Ammon's horn (tissue), 1 donor: Measurements from ENCODE around the gene DTD1.
A peak's percentile ranks its signal among the peaks of the same experiment; 100 is the strongest.

Source experiments
- DNase-seq: peaks from one replicate; pipeline ENCODE4 v3.0.0-alpha.2; 2016; ENCODE audit warnings: low spot score

DTD1 gene, protein sequence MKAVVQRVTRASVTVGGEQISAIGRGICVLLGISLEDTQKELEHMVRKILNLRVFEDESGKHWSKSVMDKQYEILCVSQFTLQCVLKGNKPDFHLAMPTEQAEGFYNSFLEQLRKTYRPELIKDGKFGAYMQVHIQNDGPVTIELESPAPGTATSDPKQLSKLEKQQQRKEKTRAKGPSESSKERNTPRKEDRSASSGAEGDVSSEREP

DNA sequence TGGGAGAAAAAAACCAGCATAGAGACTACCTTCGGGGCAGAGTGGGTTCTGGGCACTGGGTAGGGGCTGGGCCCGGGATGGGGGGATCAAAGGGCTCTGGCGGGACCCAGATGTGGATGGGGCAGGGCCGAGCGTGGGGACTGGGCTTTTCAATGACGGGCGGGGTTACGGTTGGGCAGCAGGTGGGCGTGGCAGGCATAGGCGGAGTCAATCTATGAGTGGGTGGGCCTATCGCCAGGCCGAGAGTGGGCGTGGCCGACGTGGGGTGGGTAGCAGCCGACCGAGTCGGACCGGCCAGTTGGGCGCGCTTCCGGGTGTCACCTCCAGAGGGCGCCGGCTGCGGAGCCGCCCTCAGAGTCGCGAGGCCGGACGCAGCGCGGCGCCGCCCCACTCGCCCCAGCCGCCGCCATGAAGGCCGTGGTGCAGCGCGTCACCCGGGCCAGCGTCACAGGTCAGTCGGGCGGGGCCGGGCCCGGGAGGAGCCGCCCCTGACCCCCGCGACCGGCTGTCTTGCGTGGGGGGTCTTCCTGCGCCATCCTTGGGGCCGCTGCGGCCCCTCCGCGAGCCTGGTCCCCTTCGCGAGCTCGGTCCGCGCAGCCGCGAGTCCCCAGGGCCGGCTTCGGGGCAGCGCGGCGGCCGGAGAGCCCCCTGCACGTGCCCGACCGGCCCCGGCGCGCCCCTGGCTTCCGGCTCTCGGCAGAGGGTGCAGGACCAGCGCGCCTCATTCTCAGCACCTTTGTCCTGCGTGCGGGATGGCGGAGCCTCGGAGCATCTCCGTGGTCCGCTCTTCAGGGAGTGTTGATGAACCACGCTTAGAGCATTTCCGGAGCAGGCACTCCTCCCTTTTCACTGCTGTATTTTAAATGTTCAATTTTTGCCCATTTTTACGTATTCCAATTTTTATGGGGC lies at the start of gene DTD1:
Gene DTD1 (plus strand): TSS at position 390 of the 909 bp plus-strand sequence. CDS start 19 bp downstream, at position 409.
- peak; percentile 97 for DNase-seq

DNA sequence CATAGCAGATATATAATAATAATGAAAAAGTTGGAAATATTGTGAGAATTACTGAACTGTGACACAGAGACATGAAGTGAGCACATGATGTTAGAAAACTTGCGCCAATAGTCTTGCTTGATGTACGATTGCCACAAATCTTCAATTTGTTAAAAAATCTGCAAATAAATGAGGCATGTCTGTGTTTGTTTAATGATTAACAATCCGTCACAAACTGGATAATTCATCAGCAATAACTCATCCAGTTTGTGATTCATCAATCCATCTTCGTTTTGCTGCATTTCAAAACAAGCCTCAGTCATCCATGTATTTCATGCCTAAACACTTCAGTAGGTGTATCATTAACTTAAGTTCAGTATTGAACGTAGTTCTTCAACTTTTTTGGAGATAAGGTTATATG lies 46.1 kb upstream of the DTD1 start:
- no peak for DNase-seq

DNA sequence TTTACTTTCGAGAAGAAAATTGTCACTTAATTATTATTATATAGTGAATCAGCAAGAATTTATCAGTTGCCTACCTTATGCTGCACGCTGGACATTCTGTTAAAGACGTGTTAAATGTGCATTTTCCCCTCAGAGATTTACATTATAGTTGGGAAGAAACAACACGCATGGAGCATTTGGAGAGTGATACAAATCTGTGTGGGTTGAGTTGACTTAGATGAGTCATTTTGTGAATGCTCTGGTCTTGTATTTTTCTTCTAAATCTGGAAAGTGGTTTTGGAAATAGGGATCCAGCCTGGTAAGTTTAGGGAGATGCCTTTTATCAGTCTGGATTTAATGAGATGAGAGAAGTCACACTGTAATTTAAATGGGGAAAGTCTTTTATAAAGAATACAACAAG lies 44.6 kb upstream of the DTD1 start:
- no peak for DNase-seq

DNA sequence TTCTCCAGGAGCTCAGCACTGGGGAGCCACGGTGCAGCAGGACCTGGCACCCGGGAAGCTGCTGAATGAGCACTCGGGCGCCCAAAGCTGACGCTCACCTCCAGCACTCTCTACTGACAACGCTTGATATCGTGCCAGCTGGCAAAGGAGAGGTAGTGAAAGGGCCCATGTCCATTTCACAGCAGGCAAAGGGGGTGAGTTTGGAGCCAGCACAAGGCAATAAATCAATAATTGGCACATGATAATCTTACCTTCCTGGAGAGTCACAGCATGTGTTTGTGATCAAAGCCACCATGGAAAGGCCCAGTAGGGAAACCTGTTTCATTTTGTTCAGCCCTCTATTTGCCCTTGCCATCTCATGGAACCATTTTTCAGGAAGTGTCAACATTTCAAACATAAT lies 43.9 kb upstream of the DTD1 start:
- DNase-seq = no peak

DNA sequence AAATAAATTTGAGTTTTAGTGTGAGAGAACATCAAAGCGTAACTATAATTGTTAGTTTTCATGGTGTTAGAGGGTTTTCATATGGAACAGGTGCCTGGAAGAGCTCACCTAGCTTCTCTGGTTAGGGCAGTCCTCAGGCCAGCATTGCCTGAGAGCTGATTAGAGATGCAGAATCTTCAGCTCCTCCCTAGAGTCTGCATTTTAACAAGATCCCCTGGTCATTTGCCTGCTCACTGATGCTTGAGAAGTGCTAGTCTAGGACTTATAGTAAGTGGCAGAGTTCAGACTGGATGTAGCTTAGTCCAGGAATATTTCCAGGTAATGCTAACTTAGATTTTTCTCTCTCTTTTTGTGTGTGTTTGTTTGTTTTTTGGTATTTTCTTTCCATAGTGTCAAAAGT lies 42.3 kb upstream of the DTD1 start:
- DNase-seq = no peak

DNA sequence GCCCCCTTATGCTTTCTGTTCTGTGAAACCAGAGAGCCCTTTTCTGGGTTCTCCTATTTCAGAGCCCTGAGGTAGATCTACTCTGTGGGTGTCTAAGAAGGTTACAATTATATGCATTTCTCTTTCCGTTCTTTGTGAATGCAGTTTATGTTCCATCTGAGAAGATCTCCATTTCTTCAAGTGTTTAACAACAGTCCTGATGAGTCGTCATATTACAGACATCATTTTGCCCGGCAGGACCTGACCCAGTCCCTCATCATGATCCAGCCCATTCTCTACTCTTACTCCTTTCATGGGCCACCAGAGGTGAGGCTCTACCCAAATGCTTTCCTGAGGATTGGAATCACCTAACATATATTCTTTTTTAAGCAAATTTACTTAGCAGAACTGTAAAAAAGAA lies 39.4 kb upstream of the DTD1 start:
- no peak for DNase-seq

DNA sequence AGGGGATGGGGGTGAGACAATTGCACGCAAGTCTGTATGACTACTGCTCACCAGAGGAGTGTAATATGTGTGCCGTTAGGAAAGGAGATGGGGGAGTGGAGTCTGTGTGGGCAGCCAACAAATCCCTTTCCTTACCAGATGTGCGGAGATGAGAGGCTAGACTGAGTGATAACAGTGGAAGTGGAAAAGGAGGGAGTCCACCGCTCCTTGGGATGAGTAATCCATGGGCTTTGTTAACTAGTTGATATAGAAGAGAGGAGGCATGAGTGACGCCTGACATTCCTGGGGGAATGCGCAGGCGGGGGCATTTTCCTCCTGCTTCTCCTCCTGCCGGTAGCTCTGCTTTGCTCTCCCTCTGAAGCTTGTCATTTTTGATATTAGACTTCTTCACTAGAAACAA lies 34.1 kb upstream of the DTD1 start:
- DNase-seq = no peak

DNA sequence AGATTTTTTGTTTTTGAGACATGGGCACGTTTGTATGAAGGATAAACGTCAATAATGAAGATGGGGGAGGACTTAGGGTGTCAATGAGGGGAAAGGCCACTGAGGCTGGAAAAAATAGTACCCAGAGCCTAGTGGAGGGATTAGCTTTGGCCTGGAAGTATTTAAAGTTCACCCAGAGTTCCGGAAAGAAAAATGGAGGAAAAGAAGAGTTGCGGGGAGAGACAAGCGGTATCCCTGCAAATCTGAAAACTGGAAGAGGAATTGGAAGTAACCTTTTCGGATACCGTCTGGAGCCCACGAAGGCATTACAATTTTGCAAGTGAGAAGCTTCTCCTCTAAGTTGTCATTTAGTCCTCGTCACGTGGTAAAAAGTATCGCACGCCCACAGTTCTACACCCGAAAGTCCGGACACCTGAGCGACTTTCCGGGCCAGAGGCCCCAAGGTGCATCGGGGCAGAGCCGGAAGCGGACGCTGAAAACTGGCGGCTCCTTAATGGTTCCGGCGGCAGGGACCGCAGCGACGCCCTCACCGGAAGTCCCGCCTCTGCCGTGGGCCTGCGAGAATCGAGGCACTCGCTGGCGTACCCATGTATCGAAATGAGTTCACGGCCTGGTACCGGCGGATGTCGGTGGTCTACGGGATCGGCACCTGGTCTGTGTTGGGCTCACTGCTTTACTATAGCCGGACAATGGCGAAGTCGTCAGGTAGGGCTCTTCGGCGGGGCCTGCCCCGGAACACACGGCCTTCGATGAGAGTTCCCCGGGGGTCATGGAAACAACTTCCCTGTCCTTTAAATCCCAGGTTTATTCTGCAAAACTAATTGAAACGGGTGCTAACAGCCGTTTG lies 20.7 kb upstream of the DTD1 start, which contains the start of gene SMIM26:
Gene SMIM26 (plus strand): TSS at position 541 of the 847 bp plus-strand sequence. CDS start 47 bp downstream, at position 588.
- DNase-seq = peak; percentile 93

DNA sequence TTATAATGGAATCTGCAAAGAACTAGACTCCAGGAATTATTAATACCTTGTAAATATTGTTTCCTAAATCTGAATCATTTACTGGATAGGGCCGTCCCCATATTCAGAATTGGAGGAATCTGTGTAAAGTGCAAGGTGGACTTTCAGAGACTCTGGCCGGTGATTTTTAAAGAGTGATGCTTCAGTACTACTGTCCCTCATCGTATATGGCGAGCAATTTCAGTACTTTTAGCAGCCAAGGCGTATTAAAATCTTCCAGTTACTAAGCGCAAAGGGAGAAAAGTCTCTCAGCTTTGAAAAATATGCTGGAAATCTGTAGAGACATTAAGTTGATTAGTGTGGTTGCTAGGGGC lies 20.1 kb upstream of the DTD1 start:
- no peak for DNase-seq

DNA sequence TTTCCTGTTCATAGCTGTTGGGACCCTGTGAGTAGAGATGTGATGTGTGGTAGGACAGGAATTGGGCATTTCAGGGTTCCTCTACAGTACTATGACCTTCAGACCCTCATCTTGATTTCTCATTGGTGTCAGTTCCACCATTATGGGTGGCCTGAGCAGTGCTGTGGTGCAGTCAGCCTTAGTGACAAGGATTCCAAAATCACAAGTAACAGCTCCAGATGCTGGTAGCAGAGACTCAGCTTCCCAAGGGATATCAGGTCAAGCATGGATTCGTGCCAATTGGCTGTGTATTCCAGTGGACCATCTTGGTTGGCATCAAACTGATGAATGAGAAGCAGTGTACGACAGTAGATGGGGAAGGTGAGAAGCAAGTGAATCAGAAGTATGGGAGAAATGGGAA lies 16.8 kb upstream of the DTD1 start:
- no peak for DNase-seq

DNA sequence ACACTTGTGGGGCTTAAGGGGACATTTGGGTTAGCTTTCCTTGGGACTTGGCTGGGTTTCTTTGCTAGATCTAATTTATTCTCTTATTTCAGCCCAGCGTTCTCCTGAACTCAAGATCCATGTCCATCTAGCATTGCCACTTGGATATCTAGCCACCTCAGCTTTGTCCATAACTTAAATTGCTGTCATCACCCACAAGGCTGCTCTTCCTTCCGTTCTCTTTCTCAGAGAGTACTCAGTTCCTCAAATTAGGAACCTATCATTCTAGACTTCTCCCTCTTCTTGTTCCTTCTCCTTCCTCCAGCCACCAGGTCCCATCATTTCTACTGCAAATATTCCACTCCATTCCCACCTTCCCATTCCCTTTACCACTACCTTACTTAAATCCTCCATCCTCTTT lies 16.3 kb upstream of the DTD1 start:
- DNase-seq = peak; percentile 36

DNA sequence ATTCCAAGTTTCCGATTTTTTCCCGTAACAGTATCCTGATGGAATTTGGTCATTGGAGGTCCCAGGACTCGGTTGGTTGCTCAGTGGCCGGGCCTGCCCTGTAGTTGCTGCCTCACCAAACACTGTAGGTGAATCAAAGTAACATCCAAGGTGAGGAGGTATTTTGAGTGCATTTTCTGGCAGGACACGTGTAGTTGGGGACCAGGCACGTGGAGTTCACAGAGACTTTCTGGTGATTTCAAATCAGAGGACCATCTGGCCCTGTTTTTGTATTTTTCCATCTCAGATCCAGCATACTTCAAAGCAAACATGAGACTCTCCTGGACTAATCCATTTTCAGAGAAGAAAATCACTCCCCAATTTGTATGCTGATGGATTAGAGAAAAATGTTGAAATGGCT lies 9.9 kb upstream of the DTD1 start:
- no peak for DNase-seq

DNA sequence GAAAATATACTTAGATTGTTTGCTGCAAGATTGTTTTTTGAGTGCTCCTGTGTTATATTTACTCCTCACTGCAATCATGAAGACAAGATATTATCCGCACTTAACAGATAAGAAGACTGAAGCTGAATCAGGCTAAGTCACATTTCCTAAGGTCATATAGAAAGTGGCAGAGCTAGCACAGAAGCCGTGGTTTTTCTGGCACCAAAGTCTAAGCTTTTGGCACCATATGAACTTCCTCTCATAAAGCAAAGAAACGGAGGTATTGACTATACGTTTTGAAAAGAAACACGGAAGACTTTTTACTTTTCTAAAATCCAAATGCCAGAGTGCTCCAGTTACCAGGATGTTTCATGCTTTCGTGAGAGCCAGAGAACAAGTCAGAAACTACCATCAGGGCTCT lies 9.3 kb upstream of the DTD1 start:
- no peak for DNase-seq

DNA sequence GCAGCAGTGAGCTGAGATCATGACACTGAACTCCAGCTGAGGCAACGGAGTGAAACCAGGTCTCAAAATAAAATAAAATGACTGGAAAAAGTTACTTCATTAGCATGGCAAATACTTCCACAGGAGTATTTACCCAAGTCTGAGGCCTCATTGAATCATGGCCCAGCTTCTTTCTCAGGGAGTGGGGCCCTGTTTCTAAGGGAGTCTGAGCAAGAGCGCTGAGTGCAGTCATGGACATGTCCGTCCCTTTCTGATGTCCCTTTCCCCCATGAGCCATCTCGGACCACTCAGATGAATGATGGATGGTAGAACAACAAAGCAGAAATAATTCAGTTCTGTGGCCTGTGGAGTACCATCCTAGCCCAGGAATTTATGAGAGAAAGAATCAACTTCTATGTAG lies 7.8 kb upstream of the DTD1 start:
- DNase-seq = no peak

DNA sequence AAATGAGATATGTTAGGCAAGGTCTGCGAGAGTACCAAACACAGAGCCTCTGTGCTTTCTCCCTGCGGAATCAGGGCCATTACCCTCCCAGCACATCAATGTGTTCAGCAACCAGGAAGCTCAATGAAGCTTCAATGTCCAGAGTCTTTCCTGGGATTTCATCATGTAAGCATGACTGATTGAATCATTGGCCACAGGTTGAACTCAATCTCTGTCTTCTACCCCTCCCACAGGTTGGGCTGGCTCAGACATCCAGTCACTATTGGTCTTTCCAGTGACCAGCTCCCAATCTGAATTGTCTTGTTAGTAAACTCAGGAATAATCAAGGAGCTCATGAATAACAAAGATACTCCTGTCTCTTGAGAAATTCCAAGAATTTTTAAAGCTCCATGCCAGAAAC lies 2.7 kb upstream of the DTD1 start:
- DNase-seq = no peak

DNA sequence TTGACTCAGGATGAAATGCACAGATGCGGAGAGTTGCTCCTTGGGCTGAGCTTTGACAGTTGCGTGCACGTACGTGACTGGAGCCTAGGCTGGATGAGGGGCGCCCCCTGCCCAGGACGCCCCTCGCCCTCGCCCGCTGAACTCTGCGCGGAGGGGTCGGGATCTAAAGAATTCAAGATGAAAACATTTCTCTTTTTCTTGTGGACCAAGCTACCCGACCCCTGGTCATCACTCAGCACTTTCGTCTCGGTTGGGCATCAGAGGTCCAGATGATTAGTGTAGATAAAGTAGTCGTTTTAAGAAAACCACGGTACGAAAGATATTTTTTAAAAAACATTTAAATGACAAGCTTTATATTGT lies 700 bp downstream of the DTD1 start:
- no peak for DNase-seq

DNA sequence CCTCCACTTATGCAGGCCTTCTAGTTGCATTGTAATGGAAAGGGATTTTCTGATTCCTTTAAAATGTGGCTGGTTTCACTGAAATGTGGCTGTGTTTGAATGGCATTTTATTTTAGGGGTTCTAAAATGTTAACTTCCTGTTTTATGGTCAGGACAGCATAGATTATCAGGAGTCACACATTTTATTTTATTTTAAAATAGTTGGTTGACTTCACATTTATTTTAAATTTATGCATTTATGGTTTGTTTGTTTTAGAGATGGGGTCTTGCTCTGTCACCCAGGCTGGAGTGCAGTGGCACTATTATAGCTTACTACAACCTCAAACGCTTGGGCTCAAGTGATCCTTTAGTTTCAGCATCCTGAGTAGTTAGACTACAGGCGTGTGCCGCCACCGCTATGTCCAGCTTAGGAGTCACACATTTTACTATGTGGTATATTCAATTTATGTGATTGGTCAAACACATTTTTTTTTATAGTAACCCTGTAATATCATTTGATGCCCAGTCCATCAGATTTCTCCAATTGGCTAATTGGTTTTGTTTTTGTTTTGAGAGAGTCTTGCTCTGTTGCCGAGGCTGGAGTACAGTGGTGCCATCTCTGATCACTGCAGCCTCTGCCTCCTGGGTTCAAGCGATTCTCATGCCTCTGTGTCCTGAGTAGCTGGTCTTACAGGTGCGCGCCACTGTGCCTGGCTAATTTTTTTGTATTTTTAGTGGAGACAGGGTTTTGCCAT lies 2.3 kb downstream of the DTD1 start:
- DNase-seq = no peak

DNA sequence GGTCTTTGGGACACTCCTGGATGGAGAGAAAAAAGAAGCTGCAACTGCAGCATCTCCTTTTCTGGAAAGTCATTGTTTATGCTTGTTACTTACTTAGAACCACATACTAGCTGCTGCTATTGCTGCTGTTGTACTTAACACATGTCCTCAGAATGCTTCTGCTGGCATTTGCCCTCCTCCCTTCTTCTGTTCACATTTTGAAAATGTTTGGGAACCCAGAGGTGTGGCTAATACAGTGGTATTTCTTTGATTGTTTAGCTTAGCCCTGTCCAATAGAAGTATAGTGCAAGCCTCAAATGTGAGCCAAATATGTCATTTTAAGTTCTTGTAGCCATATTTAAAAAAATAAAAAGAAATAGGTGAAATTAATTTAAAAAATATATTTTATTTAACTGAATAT lies 8.4 kb downstream of the DTD1 start:
- no peak for DNase-seq

DNA sequence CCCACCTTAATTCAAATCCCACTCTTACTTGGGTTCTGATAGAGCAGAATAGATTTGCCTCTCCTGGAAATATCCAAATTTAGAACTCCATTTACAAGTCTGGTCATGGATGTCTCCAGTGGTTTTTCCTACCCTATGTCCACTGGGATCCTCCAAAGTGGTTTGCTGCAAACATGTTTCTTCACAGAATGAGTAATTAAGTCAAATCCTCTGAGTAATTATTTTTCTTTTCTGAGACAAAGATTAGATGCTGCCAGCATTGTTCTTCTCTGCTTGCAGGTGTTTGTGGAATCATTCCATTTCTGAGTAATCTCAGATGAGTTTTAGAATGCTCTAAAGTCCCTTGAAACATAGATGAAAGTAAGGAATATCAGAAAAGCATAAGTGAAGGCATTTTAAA lies 21.9 kb downstream of the DTD1 start:
- no peak for DNase-seq

DNA sequence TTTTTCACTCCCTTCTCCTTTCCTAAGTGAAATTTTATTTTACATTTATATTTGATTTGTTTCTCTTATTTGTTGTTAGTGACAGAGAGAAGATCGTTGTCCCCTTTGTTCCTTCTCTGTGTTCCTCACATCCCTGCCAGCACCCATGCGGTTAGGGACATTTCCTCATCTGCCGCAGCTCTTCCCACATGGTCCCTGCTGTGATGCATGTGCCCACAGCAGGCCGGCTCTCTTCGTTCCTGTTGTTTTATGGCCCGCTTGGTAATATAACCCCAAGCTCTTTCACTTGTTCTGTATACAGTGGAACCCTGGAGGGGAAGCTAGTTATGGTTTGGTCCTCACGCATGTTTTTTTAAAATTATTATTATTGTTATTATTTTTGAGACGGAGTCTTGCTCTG lies 23.6 kb downstream of the DTD1 start:
- DNase-seq = no peak

DNA sequence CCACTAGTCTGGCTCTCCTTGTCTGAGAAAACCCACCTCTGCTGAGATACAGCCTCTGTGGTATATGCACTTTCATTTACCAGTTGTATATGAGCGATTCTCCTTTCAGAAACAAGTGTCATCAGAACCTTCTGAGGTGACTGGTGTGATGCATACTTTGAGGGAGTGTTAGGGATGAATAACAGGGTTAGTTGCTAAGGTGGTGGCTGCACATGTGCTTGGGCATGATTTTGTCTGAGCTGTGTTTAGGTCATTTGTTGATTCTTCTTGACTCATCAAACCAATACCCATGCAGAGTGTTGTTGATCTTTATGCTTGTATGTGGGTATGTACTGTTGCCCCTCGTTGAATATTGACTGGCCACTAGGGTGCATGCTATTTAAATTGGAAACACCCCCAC lies 25.7 kb downstream of the DTD1 start:
- DNase-seq = no peak

DNA sequence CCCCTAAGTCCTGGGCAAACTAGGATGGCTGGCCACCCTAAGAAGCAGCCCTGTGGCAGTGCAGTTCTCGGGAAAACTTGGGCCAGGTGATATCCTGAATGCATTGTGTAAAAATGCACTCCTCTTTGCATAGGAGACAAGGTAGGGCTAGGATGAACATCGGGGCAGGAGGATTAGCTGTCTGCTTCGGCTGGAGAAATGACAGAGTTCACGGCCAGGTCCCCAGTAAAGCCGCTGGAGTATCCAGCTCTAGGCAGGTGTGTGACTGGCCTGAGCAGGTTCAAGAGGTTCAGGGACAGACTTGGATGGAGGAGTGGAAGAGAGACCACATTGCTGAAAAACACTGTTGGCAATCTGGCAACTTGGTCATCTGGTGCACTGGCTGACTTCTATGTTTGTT lies 26.4 kb downstream of the DTD1 start:
- no peak for DNase-seq
